Measurements from ENCODE around the gene ZNF346.

DNA sequence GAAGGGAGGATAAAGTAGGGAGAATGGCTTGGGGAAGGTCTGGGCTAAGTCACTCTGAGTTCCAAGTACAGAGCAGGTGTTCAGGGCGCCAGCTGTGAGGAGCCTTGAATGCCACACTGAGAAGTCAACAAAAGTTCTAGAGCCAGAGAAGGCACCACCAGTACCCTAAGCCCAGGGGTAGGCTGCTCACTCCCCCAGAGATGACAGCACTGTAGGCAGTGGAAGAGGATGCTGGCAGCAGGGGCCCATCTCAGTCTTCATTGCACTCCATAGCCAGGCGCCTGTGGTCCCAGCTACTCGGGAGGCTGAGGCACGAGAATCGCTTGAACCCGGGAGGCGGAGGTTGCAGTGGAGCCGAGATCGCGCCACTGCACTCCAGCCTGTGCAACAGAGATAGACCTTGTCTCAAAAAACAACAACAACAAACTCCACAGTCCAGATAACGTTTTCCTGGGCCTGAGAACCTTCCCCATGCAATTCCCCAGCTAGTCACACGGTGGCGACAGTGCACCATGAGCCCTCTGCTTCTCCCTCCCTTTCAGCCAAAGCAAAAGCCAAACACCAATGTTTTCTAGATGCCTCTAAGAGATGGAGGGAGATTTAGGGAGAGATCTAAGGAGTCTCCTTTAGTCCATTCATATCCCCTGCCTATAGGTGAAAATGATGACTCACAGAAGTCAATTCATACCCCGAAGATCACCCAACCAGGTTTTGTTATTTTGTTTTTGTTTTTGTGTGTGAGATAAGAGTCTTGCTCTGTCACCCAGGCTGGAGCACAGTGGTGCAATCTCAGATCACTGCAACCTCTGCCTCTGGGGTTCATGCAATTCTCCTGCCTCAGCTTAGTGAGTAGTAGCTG, 91.3 kb downstream of the ZNF346 start:
- TF ChIP-seq, protein P1, sequence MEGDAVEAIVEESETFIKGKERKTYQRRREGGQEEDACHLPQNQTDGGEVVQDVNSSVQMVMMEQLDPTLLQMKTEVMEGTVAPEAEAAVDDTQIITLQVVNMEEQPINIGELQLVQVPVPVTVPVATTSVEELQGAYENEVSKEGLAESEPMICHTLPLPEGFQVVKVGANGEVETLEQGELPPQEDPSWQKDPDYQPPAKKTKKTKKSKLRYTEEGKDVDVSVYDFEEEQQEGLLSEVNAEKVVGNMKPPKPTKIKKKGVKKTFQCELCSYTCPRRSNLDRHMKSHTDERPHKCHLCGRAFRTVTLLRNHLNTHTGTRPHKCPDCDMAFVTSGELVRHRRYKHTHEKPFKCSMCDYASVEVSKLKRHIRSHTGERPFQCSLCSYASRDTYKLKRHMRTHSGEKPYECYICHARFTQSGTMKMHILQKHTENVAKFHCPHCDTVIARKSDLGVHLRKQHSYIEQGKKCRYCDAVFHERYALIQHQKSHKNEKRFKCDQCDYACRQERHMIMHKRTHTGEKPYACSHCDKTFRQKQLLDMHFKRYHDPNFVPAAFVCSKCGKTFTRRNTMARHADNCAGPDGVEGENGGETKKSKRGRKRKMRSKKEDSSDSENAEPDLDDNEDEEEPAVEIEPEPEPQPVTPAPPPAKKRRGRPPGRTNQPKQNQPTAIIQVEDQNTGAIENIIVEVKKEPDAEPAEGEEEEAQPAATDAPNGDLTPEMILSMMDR (IDR thresholded peaks at IDR 0.05), result peak; percentile 98 to 100 (median 99)
- TF ChIP-seq POLR2A (IDR thresholded peaks at IDR 0.05; ENCODE audit: low read depth) (no peak), EP300 (IDR thresholded peaks at IDR 0.05) (no peak)
